GM21515 (cell line): ENCODE results near the gene HOXB8.

Experiments
- ATAC-seq: cut with Tn5 transposase; IDR thresholded peaks from one replicate; pipeline ENCODE4 v1.9.1; 2021; ENCODE audit not compliant: unreplicated experiment

Gene HOXB8

GRCh38 chr17:48615047-48615962 is at the start of gene HOXB8:
HOXB8 (minus strand) TSS chr17:48615292; CDS start chr17:48614704, 588 bp downstream.
- no peak for ATAC-seq

DNA sequence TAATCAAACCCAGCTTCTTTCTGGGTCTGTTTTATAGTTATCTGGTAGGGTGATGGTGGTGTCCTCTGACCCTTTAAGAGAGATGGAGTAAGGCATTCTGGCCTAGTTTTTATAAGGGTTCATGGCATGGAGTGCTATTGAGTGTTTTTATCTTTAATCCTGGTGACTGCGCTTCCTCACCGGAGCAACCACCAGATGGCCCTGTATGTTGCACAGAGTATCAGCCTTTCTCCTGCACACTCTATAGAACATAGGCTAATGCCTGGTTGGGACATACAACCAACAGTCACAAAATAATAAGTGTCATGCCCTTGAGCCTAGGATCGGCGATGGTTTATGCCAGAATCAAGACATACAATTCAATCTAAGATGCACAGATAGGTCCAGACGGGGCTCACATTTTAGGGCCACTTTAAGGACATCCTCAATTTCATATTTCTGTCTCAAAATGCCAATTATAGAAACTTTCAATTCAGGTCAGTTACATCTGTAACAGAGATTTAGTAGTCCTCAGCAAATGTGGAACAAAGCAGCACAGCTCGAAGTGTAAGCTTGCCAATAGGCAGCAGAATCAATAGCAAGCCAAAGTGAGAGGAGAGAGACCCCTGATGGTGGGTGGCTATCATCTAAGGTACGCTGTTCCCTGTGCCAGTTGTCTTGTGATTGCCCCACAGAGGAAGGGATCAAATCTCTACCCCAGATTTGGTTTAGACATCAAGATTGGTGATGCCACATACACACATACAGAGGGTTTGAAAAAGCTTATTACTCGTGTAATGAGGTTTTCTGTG is 48.2 kb upstream of the HOXB8 start:
- no peak for ATAC-seq

DNA sequence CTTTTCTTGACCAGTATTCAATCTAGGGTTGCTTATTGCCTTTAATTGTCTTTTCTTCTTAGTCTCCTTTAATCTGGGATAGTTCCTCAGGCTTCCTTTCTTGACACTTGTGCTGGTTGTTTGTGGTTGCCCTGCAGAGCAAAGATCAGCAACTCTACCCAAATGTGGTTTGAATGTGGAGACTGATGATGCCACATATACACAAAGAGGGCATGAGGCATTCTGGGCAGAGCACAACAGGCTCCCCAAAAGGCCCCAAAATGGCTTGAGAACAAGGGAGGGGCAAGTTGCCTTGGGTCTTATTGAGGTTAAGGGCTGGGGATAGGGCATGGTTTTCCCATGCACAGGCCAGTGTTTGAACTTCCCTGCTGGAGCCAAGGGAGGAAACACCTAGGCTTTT is 40.8 kb upstream of the HOXB8 start:
- ATAC-seq, result no peak

- no peak for ATAC-seq
Measured at GRCh38 chr17:48649741-48650140, 34.6 kb upstream of the HOXB8 start.

GRCh38 chr17:48647963-48648245 is 32.8 kb upstream of the HOXB8 start:
- no peak for ATAC-seq

DNA sequence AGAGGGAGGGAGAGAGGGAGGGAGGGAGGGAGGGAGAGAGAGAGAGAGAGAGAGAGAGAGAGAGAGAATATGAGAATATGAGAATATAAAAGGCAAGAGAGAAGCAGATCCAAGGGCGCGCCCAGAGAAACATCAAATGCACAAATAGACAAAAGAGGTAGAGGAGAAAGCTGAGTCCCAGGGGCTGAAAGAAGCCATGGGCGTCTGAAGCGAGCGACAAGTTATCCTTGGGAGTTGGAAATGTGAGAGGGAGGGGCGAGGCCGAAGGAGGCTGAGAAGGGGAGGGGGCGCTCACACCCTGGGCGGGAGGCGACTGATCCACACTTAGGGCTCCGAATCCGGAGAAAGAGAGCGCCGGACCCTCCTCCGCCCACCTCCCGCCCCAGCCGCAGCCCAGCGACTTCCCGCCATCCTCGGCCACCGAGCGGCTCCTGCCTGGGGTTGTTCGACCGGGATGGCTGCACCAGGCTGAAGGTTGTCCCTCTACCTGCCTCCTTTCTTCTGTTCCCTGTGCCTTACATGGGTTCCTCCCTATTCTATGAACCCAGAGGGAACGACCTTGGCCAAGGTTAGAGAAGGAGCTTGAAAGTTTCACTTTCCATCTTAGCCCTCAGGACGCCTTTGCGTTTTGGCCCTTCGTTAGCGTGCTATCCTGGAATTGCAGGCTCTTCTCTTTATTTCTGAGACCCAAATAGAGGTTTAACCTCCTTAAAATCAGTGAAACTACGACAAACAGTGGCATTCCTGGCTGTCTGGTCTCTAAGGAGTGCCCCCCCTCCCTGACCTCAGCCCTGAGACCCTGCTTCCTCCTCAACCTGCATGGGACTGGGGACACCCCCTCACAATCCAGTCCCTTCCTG is 32.2 kb upstream of the HOXB8 start:
- no peak for ATAC-seq

GRCh38 chr17:48646183-48647102 is 31.4 kb upstream of the HOXB8 start:
- ATAC-seq, result no peak

GRCh38 chr17:48645639-48646182 is 30.6 kb upstream of the HOXB8 start:
- ATAC-seq, result no peak

GRCh38 chr17:48644910-48645557 is 29.9 kb upstream of the HOXB8 start:
- no peak for ATAC-seq

DNA sequence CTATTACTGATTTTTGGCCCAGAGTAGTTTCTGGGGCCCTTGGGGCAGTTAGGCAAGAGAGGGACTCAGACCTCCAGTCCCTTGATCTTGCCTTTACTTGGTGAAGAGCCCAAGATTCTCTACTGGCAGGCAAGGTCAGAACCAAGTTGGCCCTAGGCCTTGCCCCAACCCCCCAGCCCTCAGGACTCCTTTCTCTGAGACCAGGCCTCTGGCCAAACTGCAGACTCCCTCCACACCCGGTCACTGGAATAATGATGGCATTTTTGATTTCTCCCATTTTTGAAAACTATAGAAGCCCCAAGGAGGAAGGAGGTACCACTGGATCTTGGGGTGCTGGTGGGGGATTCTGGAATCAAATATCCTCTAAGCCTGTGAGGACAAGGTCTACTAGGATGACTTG is 29.1 kb upstream of the HOXB8 start:
- no peak for ATAC-seq

- no peak for ATAC-seq
Measured at GRCh38 chr17:48643697-48644012, 28.6 kb upstream of the HOXB8 start.

DNA sequence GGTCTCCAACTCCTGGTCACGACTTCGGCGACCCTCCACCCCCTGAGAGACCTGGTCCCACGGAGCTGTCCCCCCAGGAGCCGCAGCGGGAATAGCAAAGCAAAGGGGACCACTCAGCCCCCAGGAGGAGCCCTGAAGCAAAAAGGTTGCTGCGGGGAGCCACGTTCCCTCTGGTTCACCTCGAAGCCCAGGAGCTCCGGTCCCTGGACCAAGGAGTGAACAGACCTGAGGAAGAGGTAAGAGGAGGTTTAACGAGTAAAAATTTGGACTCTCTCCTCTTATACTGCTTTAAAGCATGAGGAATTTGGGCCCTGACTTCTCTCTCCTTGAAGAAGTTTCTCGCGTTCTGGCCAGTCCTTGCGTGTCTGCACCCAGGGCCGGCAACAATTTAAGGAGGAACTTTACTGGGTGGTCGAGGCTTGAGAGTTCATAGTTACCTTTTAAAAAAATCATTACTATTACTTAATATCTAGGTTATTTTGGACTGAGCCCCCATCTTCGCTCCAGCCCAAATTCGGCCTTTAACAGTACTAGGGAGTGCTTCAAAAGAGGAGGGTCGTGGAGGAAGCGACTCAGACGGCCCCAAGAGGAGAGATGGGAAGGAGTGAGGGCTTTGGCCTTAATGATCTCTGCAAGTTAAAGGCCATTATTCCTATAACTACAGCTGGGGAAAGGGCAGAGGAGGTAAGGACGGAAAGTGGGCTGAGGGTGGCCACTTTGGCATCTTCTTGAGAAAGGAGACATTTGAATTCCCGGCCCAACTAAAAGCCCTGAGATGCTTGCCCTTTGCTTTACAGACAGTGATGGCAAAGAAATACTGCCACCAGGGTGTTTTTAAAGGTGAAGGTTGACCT is 28.0 kb upstream of the HOXB8 start:
- no peak for ATAC-seq

GRCh38 chr17:48642059-48642842 is 27.2 kb upstream of the HOXB8 start:
- no peak for ATAC-seq

DNA sequence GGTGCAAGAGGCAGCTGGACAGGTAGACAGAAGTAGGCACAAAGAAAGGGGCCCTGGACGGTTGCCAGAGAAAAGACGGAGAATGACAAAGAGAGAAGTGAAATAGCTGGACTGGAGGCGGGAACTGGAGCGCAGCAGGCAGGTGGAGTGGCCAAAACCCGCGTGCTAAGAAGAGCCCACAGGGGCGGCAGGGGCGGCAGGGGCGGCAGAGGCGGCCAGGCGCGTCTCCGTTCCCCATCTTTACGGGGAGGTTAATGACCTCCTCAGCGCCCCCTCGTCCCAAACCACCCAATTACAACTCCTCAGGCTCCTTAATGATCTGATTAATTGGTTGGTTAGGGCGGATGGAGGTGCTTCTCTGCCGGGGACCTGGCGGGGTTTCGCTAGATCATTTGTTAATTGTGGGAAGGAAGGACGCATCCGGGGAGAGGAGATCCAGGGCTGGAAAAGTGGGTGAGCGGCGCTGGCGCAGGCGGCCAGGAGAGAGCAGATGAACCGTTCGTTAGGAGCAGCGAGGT is 26.5 kb upstream of the HOXB8 start:
- no peak for ATAC-seq

- ATAC-seq, result no peak
Measured at GRCh38 chr17:48640858-48641180, 25.7 kb upstream of the HOXB8 start.

DNA sequence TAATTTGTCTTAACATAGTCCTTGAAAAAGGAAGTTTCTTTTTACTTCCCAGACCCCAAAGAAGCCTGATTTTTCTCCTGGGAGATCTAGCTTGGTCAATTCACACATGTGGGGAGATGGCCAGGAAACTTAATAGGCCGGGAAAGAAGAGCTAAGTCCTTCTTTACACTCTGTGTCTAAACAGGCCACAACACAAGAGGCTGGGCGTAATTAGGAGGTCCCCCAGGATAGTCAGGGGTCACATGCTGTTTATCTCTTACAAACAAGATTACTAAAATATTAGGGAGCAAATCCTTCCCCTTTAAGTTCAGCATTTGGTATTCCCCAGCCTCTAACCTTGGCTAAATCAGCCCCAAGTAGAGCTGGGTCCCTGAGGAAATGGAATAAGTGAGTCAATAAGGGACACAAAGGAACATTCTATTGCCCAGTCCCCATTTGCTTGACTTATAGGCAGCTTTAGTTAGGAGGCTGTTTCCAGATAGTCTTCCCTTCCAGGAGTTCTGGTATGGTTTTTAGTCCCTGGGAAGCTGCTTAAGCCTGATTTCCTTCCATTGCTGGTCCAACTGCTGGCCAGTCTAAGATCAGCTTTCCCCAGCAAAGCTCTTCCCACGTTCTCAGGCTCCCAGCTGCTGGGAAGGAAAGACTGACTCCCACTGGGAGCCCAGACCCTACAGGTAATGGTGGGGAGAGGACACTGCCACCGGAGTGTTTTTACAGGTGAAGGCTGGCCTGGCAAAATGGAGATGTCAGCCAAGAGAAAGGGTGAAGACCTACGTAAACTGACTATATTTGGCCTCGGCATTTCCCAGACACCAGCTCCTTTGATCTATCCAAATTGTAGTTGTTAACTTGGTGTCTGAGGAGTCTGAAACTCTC is 25.1 kb upstream of the HOXB8 start:
- ATAC-seq, result no peak

GRCh38 chr17:48639136-48639535 is 24.0 kb upstream of the HOXB8 start:
- ATAC-seq, result no peak
